Inflammatory macrophage treated with lipopolysaccharide for 4 hours (primary cell): Measurements from ENCODE around the gene ABLIM2.

Experiments used
- DNase-seq: peaks from one replicate; pipeline ENCODE4 v3.0.0-alpha.2; 2020

Gene ABLIM2

GRCh38 chr4:8174970-8175369 lies 16.4 kb upstream of the ABLIM2 start:
- no peak for DNase-seq

- peak; percentile 26 for DNase-seq
Measured at GRCh38 chr4:8173492-8174242, 15.1 kb upstream of the ABLIM2 start.

- DNase-seq: no peak
Measured at GRCh38 chr4:8171984-8172924, 13.6 kb upstream of the ABLIM2 start.

GRCh38 chr4:8171266-8171665 lies 12.7 kb upstream of the ABLIM2 start:
- DNase-seq: no peak

GRCh38 chr4:8170341-8170740 lies 11.7 kb upstream of the ABLIM2 start:
- no peak for DNase-seq

- DNase-seq: no peak
Measured at GRCh38 chr4:8169763-8170162, 11.2 kb upstream of the ABLIM2 start.

GRCh38 chr4:8168832-8169598 lies 10.4 kb upstream of the ABLIM2 start:
- no peak for DNase-seq

- no peak for DNase-seq
Measured at GRCh38 chr4:8168232-8168631, 9.6 kb upstream of the ABLIM2 start.

GRCh38 chr4:8167815-8168214 lies 9.2 kb upstream of the ABLIM2 start:
- DNase-seq: peak; percentile 93

GRCh38 chr4:8167291-8167690 lies 8.7 kb upstream of the ABLIM2 start:
- DNase-seq: peak; percentile 74

GRCh38 chr4:8165374-8165896 lies 6.8 kb upstream of the ABLIM2 start:
- DNase-seq: no peak

GRCh38 chr4:8164687-8165086 lies 6.1 kb upstream of the ABLIM2 start:
- no peak for DNase-seq

- no peak for DNase-seq
Measured at GRCh38 chr4:8164194-8164565, 5.6 kb upstream of the ABLIM2 start.

- no peak for DNase-seq
Measured at GRCh38 chr4:8163436-8164193, 5.0 kb upstream of the ABLIM2 start.

- no peak for DNase-seq
Measured at GRCh38 chr4:8163026-8163425, 4.4 kb upstream of the ABLIM2 start.

GRCh38 chr4:8162625-8163024 lies 4.0 kb upstream of the ABLIM2 start:
- DNase-seq: no peak

GRCh38 chr4:8160572-8160971 lies 2.0 kb upstream of the ABLIM2 start:
- no peak for DNase-seq

GRCh38 chr4:8160233-8160560 lies 1.6 kb upstream of the ABLIM2 start:
- DNase-seq: no peak

- no peak for DNase-seq
Measured at GRCh38 chr4:8159537-8160232, 1.1 kb upstream of the ABLIM2 start.

- no peak for DNase-seq
Measured at GRCh38 chr4:8157944-8158709, 486 bp downstream of the ABLIM2 start.

- DNase-seq: no peak
Measured at GRCh38 chr4:8157496-8157895, 1.1 kb downstream of the ABLIM2 start.
